Peyer's patch (tissue), 4 donors: ENCODE measurements around the gene AUTS2.

Experiments used
- POLR2A ChIP-seq, 2 donors: fragments of 450-650 bp; IDR thresholded peaks; one replicate each; pipeline ENCODE4 v1.5.1; 2017; ENCODE audit warnings: antibody characterized with exemption in 2 of 2, mild to moderate bottlenecking in 2 of 2, moderate library complexity in 2 of 2
- TF ChIP-seq, protein P1 (sequence below), 6 experiments: fragments of 450-650 bp in 4 of 6; fragments of 200-600 bp in 2 of 6; sonication (generic) in 1 of 6; IDR thresholded peaks; one replicate each; pipeline ENCODE4 v1.5.1; 2017 to 2019; ENCODE audit warnings: antibody characterized with exemption in 6 of 6, mild to moderate bottlenecking in 3 of 6, moderate library complexity in 1 of 6

DNA sequence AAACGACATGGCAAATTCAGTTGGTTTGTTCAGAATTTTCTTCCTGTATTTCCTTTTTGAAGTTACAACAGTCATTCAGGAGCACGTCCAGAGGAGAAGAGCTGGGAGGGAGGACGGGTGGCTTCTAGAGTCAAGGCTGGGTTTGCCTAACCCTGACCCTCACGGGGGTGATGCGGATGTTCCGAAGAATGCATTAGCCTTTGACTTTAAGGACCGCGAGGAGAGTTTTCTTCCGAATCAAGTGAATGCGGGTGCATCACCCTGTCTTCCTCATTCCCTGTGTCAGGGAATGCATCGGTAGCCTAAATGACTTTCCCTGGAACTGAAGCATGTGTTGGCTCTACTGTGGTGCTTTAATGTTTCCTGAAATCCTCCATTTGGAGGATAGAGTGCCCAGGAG lies 1137.0 kb downstream of the AUTS2 start:
- no peak for TF ChIP-seq POLR2A (IDR thresholded peaks at IDR 0.05)
- TF ChIP-seq, protein P1, sequence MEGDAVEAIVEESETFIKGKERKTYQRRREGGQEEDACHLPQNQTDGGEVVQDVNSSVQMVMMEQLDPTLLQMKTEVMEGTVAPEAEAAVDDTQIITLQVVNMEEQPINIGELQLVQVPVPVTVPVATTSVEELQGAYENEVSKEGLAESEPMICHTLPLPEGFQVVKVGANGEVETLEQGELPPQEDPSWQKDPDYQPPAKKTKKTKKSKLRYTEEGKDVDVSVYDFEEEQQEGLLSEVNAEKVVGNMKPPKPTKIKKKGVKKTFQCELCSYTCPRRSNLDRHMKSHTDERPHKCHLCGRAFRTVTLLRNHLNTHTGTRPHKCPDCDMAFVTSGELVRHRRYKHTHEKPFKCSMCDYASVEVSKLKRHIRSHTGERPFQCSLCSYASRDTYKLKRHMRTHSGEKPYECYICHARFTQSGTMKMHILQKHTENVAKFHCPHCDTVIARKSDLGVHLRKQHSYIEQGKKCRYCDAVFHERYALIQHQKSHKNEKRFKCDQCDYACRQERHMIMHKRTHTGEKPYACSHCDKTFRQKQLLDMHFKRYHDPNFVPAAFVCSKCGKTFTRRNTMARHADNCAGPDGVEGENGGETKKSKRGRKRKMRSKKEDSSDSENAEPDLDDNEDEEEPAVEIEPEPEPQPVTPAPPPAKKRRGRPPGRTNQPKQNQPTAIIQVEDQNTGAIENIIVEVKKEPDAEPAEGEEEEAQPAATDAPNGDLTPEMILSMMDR (IDR thresholded peaks at IDR 0.05): no peak
